ENCODE results near the gene OLFML1.

Gene OLFML1

GRCh38 chr11:7531011-7531410 lies 45.7 kb downstream of the OLFML1 start (continued):
- TF ChIP-seq PRDM2 (tag by site-specific recombination; IDR thresholded peaks at IDR 0.05; ENCODE audit: borderline replicate concordance) (no peak), ZNF548 (tag by site-specific recombination; IDR thresholded peaks at IDR 0.05) (no peak), HIC1 (tag by site-specific recombination; IDR thresholded peaks at IDR 0.05) (no peak)

- no peaks in the 10 kb centered on the region for H3K9me3 ChIP-seq (ENCODE audit: control insufficient read depth, insufficient read depth, low read depth, low read length)
- H3K36me3 ChIP-seq (ENCODE audit: control insufficient read depth in 2 of 2, insufficient read depth in 1 of 2, low read length in 2 of 2), result no peaks in the 10 kb centered on the region
- H3K4me1 ChIP-seq (ENCODE audit: control insufficient read depth, insufficient read depth, low read length), result no peaks in the 10 kb centered on the region
- CTCF ChIA-PET, result interaction anchor here (0.6 to 2.0 kb wide), 4 partner anchors 19 to 1528 kb away, joined by 3 to 8 read pairs (median 4); partner anchors contain the start of gene PPFIBP2
- no peak overlapping the region for H3K4me3 ChIP-seq (ENCODE audit: low read depth, low read length)
- no peak overlapping the region for H3K27ac ChIP-seq (ENCODE audit: extremely low read depth, low read depth, low read length)
- POLR2A ChIA-PET, result interaction anchor here (0.7 kb wide), 1 partner anchor 11 kb away, joined by 3 read pairs; no protein-coding TSS in a partner anchor
- no peak for TF ChIP-seq PRDM4 (tag by site-specific recombination; IDR thresholded peaks at IDR 0.05)
- TF ChIP-seq ZNF138 (tag by site-specific recombination; IDR thresholded peaks at IDR 0.05; ENCODE audit: borderline replicate concordance), result no peak
- TF ChIP-seq PRDM10 (tag by site-specific recombination; IDR thresholded peaks at IDR 0.05), result no peak
- no peak for TF ChIP-seq ZNF624 (tag by site-specific recombination; IDR thresholded peaks at IDR 0.05)
- no peak for TF ChIP-seq FEZF1 (tag by site-specific recombination; IDR thresholded peaks at IDR 0.05)
- no peak for TF ChIP-seq SP2 (tag by site-specific recombination; IDR thresholded peaks at IDR 0.05)
- TF ChIP-seq ELK4 (IDR thresholded peaks at IDR 0.05; ENCODE audit: borderline replicate concordance, low read depth, low read length), result no peak
- no peak for TF ChIP-seq ZNF658 (tag by site-specific recombination; IDR thresholded peaks at IDR 0.05)
- TF ChIP-seq ZNF18 (tag by site-specific recombination; IDR thresholded peaks at IDR 0.05), result no peak
- no peak for TF ChIP-seq KLF8 (tag by site-specific recombination; IDR thresholded peaks at IDR 0.05)
- no peak for TF ChIP-seq MEIS1 (CRISPR knock-in tag; IDR thresholded peaks at IDR 0.05; ENCODE audit: borderline replicate concordance)
- no peak for TF ChIP-seq ZNF341 (tag by site-specific recombination; IDR thresholded peaks at IDR 0.05; ENCODE audit: low read depth)
Measured at GRCh38 chr11:7532405-7533145, 47.3 kb downstream of the OLFML1 start.

Measured in HEK293 (cell line).